Activated naive CD8-positive, alpha-beta T cell (primary cell): ENCODE data around the gene XKR7.

Experiments used
- H3K27ac Mint-ChIP-seq: one replicate; pipeline ENCODE4 v1.8.0; 2021; ENCODE audit warnings: mixed read lengths
- H3K27me3 Mint-ChIP-seq: one replicate; pipeline ENCODE4 v1.8.0; 2021; ENCODE audit warnings: mixed read lengths
- H3K36me3 Mint-ChIP-seq: one replicate; pipeline ENCODE4 v1.8.0; 2021; ENCODE audit warnings: mixed read lengths
- H3K4me1 Mint-ChIP-seq: one replicate; pipeline ENCODE4 v1.8.0; 2021; ENCODE audit warnings: low read depth, mixed read lengths
- H3K4me3 Mint-ChIP-seq: one replicate; pipeline ENCODE4 v1.8.0; 2021; ENCODE audit warnings: mild to moderate bottlenecking, mixed read lengths
- H3K9me3 Mint-ChIP-seq: one replicate; pipeline ENCODE4 v1.8.0; 2021; ENCODE audit warnings: low read depth, mixed read lengths

Gene XKR7

DNA sequence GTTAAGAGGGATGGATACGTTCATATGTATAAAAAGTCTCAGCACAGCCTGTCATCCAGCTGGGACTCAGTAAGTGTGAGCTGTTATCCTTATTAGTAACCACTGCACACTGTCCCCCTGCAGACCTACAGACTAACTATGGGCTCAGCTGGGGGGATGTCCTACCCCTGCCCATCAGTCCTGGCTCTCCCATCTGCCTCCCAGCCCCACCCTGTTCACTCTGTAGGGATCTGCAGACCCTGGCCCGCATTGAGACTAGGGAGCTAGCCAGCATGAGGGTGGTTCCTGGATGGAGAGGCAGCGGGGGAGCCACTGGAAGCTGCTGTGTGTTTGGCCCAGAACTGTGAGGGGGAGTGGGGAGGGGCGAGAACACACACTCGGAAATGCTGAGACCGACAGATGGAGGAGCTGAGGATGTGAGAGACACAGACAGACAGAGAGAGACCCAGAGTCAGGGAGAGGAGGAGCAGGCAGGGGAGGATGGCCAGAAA is 17.1 kb downstream of the XKR7 start:
- Mint-ChIP-seq H3K36me3 (no peaks in the 10 kb centered on the region), H3K27ac (no peak overlapping the region), H3K27me3 (peaks cover 6% of the 10 kb centered on the region), H3K9me3 (no peaks in the 10 kb centered on the region), H3K4me3 (no peak overlapping the region), H3K4me1 (no peaks in the 10 kb centered on the region)

GRCh38 chr20:31987744-31988143 is 19.8 kb downstream of the XKR7 start:
- Mint-ChIP-seq H3K27ac (no peak overlapping the region), H3K27me3 (peaks cover 6% of the 10 kb centered on the region), H3K4me1 (no peaks in the 10 kb centered on the region), H3K4me3 (no peak overlapping the region), H3K9me3 (no peaks in the 10 kb centered on the region), H3K36me3 (no peaks in the 10 kb centered on the region)

DNA sequence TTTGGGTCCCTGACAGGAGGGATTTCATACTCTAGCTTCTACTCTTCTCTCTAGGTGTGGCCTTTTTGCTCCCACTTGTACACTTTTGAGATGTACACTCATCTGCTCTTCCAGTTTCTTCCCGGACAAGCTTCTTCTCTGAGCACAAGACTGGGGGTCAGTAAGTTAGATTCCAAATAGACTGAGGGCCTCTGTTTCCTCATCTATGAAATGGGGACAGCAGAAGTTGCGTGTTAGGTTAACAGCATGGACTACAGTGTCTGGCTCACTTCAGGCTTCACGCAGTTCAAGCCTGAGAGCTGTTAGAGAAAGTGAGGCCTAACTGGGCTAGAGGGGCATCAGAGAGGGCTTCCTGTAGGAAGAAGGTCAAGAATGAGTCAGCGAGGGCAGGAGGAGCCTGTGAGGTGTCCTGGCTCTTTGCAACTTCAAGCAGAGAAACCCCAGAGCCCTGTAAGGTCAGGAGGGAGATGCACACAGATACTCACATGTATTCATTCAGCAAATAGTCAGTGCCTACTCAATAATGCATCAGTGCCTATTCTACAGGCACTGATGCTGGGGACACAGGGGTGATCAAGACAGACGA is 20.6 kb downstream of the XKR7 start:
- Mint-ChIP-seq H3K4me3 (no peak overlapping the region), H3K36me3 (no peaks in the 10 kb centered on the region), H3K4me1 (no peaks in the 10 kb centered on the region), H3K27me3 (peaks cover 3% of the 10 kb centered on the region), H3K27ac (no peak overlapping the region), H3K9me3 (no peaks in the 10 kb centered on the region)

DNA sequence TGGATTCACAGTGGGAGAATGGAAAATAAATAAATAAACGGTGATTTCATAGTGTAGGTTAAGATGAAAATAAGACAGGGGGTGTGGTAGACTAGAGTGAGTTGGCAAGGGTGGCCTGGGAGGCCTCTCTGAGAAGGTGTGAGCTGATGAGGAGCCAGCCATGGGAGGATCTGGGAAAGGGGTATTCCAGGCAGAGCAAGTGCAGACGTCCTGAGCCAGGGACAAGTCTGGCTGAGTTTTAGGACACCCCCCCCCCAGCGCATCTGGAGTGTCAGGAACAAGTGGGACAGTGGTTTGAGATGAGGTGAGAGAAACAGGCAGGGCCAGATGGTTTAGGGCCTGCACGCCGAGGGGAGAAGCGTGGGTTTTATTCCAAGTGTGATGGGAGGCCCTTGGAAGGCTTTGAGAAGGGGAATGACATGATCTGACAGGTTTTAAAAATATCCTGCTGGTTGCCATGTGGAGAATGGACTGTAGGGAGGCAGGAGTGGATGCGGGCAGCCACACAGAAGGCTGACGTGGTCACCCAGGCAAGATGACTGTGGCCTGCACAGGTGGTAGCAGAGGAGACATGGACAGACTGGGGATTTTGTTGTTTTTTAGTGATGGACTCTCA is 21.2 kb downstream of the XKR7 start:
- no peaks in the 10 kb centered on the region for H3K9me3 Mint-ChIP-seq
- H3K4me1 Mint-ChIP-seq, result no peaks in the 10 kb centered on the region
- peaks cover 8% of the 10 kb centered on the region for H3K27me3 Mint-ChIP-seq
- no peak overlapping the region for H3K27ac Mint-ChIP-seq
- H3K36me3 Mint-ChIP-seq, result no peaks in the 10 kb centered on the region
- H3K4me3 Mint-ChIP-seq, result no peak overlapping the region

DNA sequence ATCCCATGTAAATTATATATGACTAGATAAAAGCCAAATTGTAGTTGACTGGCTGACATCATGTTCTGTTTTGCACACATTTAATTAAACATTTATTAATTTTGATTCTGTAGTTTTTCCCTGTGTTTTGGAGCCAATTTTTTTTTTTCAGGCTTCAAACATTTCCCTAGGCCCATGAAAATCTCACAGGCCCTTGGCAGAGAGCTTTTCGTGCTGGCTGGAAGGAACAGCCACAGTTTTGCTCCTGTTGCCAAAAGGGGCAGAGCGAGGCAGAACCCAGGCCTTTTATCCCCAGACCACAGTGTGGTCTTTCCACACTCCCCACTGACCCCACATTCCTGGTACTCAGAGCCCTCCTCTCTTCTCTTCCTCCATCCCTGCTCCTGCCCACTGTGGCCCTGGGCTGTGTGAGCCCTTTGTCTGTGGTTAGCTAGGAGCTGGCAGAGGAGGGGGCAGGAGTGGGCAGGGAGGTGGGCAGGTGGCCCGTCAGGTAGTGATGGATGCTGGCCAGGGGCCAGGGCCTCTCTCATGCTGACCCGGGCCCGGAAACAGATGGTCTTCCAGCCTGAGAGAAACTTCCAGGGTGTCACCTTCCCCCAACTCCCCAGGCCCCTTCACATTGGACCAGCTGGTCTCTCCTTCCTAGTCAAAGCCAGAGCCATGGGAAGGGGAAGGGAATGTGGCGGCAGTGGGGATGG is 22.8 kb downstream of the XKR7 start:
- Mint-ChIP-seq H3K27ac (no peak overlapping the region), H3K9me3 (no peaks in the 10 kb centered on the region), H3K27me3 (peaks cover 12% of the 10 kb centered on the region), H3K4me3 (no peak overlapping the region), H3K36me3 (no peaks in the 10 kb centered on the region), H3K4me1 (no peaks in the 10 kb centered on the region)

DNA sequence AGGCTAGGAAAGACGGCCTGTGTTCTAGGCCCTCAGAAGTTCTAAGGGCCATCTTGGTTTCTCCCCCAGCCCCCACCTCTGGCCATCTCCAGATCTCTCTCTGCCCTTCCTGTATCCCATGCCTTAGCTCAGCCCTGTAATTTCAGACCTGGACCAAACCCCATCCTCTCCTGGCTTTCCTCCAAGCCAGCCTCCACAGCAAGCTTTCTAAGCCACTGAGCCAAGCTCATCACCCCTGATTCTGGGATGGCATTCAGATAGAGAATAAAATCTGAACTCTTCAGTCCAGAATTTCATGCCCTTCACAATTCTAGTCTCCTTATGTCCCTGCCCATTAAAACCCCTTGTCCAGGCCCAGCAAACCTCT is 23.4 kb downstream of the XKR7 start:
- Mint-ChIP-seq H3K36me3 (no peaks in the 10 kb centered on the region), H3K27ac (no peak overlapping the region), H3K4me3 (no peak overlapping the region), H3K27me3 (peaks cover 14% of the 10 kb centered on the region), H3K9me3 (no peaks in the 10 kb centered on the region), H3K4me1 (no peaks in the 10 kb centered on the region)

DNA sequence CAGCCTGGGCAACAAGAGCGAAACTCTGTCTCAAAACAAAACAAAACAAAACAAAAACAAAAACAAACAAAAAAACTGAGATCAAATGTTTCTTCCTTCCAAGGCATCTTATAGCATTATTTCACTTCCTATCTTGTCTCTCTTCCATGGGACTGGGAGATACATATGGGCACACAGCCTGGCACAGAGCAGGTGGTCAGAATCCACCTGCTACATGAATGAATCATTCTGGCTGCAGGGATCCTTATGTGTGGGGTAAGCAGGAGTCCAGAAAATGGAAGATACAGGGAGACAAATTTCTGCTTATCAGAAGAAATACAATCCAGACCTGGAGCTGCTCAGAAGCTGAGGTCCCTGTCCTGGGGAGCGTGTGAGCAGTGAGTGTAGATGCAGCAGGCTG is 24.1 kb downstream of the XKR7 start:
- Mint-ChIP-seq H3K27me3 (peaks cover 19% of the 10 kb centered on the region), H3K36me3 (no peaks in the 10 kb centered on the region), H3K27ac (no peak overlapping the region), H3K4me1 (no peaks in the 10 kb centered on the region), H3K9me3 (no peaks in the 10 kb centered on the region), H3K4me3 (no peak overlapping the region)

- Mint-ChIP-seq H3K4me1 (no peaks in the 10 kb centered on the region), H3K36me3 (no peaks in the 10 kb centered on the region), H3K27me3 (peaks cover 19% of the 10 kb centered on the region), H3K4me3 (no peak overlapping the region), H3K9me3 (no peaks in the 10 kb centered on the region), H3K27ac (no peak overlapping the region)
Measured at GRCh38 chr20:31996996-31997395, 29.0 kb downstream of the XKR7 start.

GRCh38 chr20:31998246-31998645 is 30.3 kb downstream of the XKR7 start:
- Mint-ChIP-seq H3K27ac (no peak overlapping the region), H3K9me3 (no peaks in the 10 kb centered on the region), H3K27me3 (peaks cover 16% of the 10 kb centered on the region), H3K36me3 (no peaks in the 10 kb centered on the region), H3K4me1 (no peaks in the 10 kb centered on the region), H3K4me3 (no peak overlapping the region)

DNA sequence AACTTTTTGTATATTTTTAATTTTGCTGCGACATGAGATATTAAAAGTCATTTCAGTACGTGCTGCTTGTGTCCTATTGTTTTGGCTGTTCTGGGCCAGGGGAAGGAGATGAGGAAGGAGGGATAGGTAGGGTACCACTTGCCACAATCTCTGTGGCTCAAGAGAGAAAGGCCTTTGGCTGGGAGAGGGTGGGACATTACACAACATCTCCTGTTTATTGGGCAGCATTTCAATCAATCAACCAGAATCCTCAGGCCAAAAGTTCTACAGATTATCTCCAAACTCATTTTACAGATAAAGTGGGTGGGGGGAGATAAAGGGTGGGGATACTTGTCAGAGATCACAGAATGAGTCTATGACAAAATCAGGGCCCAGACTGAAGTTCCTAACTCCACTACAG is 35.4 kb downstream of the XKR7 start:
- no peaks in the 10 kb centered on the region for H3K9me3 Mint-ChIP-seq
- H3K4me1 Mint-ChIP-seq, result no peaks in the 10 kb centered on the region
- H3K27ac Mint-ChIP-seq, result no peak overlapping the region
- H3K27me3 Mint-ChIP-seq, result peaks cover 2% of the 10 kb centered on the region
- no peak overlapping the region for H3K4me3 Mint-ChIP-seq
- no peaks in the 10 kb centered on the region for H3K36me3 Mint-ChIP-seq

- no peaks in the 10 kb centered on the region for H3K36me3 Mint-ChIP-seq
- H3K4me3 Mint-ChIP-seq, result no peak overlapping the region
- H3K27me3 Mint-ChIP-seq, result peaks cover 2% of the 10 kb centered on the region
- no peaks in the 10 kb centered on the region for H3K9me3 Mint-ChIP-seq
- no peaks in the 10 kb centered on the region for H3K4me1 Mint-ChIP-seq
- H3K27ac Mint-ChIP-seq, result no peak overlapping the region
Measured at GRCh38 chr20:32004963-32005362, 37.0 kb downstream of the XKR7 start.

- no peak overlapping the region for H3K4me3 Mint-ChIP-seq
- H3K4me1 Mint-ChIP-seq, result no peaks in the 10 kb centered on the region
- H3K27me3 Mint-ChIP-seq, result peaks cover 2% of the 10 kb centered on the region
- H3K9me3 Mint-ChIP-seq, result no peaks in the 10 kb centered on the region
- H3K27ac Mint-ChIP-seq, result no peak overlapping the region
- H3K36me3 Mint-ChIP-seq, result no peaks in the 10 kb centered on the region
Measured at GRCh38 chr20:32006053-32006452, 38.1 kb downstream of the XKR7 start.

DNA sequence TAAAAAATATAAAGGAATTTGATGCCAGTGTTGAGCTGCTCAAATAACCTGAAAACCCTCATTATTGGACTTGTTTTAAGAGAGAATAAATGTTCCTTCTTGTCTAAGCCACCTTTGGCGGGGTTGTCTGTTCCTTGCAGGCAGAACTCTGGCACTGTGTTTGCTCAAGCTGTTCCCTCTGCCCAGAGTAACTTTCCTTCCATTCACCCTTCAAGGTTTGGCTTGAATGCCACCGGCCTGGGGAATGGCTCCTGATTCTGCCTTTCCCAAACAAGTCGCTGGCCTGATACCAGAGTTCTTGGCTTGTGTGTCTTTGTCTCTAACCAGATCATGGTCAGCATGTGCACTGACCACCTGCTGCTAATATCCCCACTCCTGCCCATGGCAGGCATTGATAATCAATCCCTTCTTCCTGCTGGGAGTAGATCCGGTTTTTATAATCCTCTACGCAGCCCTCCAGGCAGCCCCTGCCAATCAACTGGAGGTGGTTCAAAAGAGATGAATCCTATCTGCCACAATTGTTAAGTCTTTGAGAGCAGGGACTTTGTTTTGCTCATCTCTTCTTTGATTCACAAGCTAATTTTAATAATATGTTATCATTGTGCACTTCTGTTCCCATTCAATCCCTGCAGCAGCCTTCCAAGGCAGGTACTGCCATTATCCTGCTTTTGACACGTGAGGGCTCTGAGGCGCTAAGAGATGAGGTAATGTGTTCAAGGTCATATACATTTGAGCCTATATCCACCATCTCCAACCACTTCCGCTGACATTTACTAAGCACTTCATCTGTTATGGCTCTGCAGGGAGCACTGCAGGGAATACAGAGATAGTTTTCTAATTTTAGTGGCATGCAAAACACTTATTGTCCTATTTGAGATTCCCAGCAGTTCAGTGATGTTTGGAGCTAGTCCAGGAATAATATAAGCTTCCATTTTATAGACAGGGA is 39.2 kb downstream of the XKR7 start:
- H3K4me3 Mint-ChIP-seq, result no peak overlapping the region
- H3K27ac Mint-ChIP-seq, result no peak overlapping the region
- H3K36me3 Mint-ChIP-seq, result no peaks in the 10 kb centered on the region
- H3K9me3 Mint-ChIP-seq, result no peaks in the 10 kb centered on the region
- no peaks in the 10 kb centered on the region for H3K4me1 Mint-ChIP-seq
- H3K27me3 Mint-ChIP-seq, result peaks cover 5% of the 10 kb centered on the region

DNA sequence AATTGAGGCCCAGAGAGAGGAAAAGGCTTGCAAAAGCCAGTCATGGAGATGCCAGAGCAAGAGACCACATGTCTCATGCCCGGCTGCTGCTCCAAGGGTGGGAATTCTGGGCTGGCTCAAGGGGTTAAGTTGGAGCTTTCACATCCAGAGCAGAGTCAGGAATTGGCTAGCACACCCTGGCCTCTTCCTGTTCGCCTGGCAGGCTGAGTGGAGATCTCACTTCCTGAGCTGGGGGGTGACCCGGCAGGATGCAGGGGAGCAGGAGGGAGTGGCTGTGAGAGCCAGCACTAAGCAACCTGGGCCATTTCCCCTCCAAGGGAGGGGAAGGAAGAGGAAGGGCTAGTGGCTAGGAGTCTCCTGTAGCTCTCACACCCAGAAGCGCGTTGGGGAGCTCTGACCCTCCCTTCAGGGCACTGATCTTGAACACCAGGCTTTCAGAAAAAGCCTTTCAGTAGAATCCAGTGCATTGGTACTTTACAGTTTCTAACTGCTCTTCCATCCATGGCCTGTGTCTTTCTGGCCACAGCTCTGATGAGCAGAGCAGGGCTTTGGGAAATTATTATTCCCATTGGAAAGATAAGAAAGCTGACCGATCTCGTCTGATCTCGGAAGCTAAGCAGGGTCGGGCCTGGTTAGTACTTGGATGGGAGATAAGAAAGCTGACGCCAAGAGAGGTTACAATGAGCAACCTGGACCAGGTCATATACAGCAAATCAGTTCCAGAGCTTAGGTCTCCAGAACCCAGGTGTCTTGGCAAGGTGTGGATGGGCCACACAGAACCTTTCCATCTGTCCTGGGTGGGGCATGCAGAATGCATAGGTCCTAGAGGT is 40.1 kb downstream of the XKR7 start:
- Mint-ChIP-seq H3K9me3 (no peaks in the 10 kb centered on the region), H3K4me3 (no peak overlapping the region), H3K27ac (no peak overlapping the region), H3K36me3 (no peaks in the 10 kb centered on the region), H3K4me1 (no peaks in the 10 kb centered on the region), H3K27me3 (peaks cover 5% of the 10 kb centered on the region)
